Skin of body (tissue), 2 donors: ENCODE results near the gene MDGA2. TPM values are rescaled to one million over a fixed set of nuclear protein-coding genes. Genes with fewer than 3 reads are reported as not detected.
A peak's percentile ranks its signal among the peaks of the same experiment; 100 is the strongest.
"Not testable (repeated sequence)": the region's sequence is repeated elsewhere in the genome, so short reads cannot be mapped to it uniquely, and the experiment has no call there.

Experiments used
- DNase-seq: peaks from one replicate; lab custom pipeline; 2025; lab: John Stamatoyannopoulos, UW
- total RNA-seq: library from RNA; depleted of rRNA; stranded (reverse); fragments of >200 nt; gene quantifications from one replicate; pipeline ENCODE4 v1.2.3, GENCODE V29; 2014

Gene MDGA2
- total RNA-seq, 1 donor from 2014 or later: 0.89 TPM

DNA sequence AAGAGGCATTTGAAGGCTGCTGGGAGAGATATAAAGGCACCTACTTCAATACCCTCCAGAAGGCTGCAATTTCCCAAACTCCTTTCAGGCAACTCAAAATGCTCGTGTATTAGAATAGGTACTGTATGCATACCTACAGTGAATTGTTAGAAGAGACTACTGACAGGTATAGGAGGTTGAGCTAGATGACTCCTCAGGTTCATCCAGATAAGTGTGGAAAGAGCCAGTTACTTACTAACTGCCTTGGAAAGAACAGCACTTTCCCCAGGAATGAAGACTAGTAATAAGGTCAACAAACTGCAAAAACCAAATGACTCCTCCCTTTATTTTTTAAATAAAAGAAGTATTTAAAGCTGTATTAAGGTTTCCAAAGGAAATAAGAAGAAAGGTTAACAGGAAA is 429.0 kb downstream of the MDGA2 start:
- DNase-seq: no peak

DNA sequence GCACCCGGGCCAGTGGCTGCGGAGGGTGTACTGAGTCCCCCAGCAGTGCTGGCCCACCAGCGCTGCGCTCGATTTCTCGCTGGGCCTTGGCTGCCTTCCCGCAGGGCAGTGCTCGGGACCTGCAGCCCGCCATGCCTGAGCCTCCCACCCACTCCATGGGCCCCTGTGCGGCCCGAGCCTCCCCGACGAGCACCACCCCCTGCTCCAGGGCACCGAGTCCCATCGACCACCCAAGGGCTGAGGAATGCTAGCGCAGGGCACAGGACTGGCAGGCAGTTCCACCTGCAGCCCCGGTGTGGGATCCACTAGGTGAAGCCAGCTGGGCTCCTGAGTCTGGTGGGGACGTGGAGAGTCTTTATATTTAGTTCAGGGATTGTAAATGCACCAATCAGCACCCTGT is 432.8 kb downstream of the MDGA2 start:
- not testable (repeated sequence) for DNase-seq

DNA sequence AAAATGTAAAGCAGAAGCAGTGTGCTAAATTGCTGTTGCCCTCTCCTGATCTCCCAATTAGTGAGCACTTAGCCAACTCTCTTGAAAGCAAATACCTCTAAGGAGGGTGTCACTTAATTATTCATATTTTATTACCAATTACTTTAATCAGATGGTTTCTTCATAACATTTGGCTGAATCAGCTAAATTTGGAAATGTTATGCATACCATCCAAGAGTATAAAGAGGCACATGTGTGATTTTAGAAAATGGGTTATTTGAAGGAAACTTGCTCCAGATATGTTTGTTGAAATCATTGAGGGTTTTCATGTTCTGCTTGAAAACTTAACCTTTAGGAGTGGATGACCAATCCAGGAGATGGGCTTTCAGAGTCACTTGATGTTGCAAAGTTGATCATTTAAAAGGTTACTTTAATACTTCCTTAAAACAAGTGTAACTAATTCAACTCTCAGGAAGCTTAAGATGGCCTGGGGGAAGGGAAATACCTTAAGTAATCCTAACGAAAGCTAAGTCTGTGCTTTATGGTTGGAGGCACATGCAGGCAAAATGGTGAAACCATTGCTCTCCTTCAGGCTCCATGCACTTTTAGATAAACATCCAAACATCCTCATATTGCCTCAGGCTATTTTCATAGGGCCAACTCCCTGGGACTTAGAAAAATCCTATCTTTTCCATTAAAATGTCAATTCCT is 434.5 kb downstream of the MDGA2 start:
- DNase-seq: no peak

GRCh38 chr14:47235619-47236018 is 439.8 kb downstream of the MDGA2 start:
- DNase-seq: no peak

DNA sequence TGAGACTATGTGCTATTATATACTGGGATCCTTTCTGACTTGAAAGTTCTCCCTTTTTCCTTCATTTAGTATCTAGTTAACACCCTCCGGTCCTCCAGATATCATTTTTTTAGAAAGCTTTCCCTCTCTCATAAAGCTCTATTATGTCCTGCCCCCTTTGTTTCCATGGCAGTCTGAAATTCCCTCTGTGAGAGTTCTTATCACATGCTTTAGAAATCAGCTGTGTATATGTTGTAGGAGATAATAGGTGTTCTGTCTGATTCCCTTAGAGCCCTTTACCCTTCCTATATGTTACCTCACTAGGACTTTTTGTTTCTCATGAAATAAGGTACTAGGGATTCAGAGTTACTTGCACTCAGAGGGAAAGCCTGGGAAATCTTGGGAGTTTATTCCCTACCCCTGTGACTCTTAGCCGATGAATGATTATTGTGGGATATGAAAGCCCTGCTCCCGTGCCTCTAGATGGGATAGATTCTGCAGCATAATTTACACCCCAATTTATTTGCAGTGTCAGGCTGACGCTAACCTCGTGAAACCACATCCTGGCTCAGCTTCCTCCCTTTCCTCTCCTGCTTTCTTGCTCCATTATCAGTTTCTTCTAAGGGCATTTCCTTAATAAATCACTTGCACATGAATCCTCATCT is 448.4 kb downstream of the MDGA2 start:
- DNase-seq: no peak

- DNase-seq: no peak
Measured at GRCh38 chr14:47223656-47224055, 451.7 kb downstream of the MDGA2 start.

DNA sequence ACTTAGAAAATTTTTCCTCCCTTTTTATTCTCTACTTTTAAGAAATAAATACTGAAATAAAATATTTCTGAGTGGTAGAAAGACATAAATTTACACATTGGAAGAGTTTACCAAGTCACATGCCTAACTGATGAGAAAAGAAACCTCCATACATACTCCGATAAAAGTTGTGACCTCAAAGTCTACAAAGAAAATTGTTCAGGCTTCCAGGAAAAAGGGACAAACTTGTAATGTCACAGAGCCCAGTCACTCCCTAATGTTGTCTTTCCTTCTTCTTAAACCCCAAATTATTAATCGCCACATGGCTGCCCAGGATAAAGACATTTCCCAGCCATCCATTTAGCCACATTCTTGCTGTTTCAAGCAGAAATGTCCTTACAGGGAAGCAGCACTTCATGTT is 455.3 kb downstream of the MDGA2 start:
- DNase-seq: no peak

GRCh38 chr14:47211263-47211662 is 464.1 kb downstream of the MDGA2 start:
- no peak for DNase-seq

- DNase-seq: no peak
Measured at GRCh38 chr14:47210099-47210498, 465.3 kb downstream of the MDGA2 start.

- no peak for DNase-seq
Measured at GRCh38 chr14:47208434-47208833, 467.0 kb downstream of the MDGA2 start.

DNA sequence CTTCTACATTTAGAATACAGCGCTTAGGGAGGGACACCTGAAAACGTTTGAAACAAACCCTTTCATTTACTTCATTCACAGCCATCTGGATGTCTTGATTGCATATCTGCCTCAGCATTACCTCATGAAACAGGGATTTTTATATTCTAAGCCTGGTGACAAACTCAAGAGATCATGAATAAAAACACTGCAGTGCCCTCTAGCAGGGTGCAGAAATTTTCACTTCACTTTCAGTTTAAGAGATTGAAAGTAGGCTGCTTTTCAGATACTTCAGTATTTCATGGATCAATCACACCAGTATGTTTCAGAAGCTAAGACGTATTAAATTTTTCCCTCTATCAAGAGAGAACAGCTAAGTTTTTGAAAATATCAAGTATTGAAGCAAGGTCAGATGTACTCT is 467.8 kb downstream of the MDGA2 start:
- no peak for DNase-seq

GRCh38 chr14:47200740-47201139 is 474.7 kb downstream of the MDGA2 start:
- no peak for DNase-seq

GRCh38 chr14:47195582-47195981 is 479.8 kb downstream of the MDGA2 start:
- no peak for DNase-seq

DNA sequence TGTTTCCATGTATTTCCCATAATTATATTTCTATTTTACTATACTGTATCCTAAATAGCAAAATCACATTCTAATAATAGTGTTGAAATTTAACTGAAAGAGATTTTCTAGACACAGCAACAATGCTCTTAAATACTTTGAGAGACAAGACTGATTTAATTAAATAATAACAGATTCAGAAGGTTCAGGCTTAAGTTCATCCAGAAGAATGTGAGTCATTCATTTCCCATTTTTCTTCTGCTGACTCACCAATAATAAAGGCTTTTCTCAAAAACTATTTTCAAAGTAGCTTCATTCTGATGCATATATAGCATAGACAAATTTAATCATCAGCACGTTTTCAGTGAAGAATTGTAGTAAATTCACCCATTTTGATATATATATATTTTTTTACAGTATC is 481.4 kb downstream of the MDGA2 start:
- no peak for DNase-seq

DNA sequence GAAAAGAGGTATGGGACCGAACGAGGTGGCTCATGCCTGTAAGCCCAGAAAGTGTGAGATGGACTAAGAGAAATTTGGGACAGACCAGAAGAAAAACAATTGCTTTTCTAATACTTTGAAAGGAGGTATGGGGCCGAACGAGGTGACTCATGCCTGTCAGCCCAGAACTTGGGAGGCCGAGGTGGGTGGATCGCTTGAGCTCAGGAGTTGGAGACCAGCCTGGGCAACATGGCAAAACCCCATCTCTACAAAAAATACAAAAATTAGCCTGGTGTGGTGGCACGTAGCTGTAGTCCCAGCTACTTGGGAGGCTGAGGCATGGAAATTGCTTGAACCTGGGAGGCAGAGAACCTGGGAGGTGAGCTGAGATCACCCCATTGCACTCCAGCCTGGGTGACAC is 483.2 kb downstream of the MDGA2 start:
- not testable (repeated sequence) for DNase-seq

DNA sequence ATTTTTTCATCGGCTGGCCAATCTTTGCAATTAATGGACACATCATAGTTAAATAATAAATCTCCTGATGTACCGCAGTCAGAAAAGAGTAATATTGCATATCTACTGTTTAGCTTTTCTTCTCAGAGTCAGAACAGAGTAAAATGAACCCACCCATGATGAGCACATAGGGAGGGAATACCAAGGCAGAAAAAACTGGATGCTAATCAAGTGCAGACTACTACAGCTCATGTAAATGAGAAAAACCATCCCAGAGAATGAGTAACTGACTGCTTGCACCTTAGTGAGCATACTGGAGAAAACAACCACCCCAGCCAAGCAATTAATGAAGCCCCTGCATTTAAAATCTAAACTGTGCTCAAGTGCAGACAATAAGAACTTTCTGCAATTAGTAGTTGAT is 483.7 kb downstream of the MDGA2 start:
- no peak for DNase-seq

- no peak for DNase-seq
Measured at GRCh38 chr14:47189911-47190484, 485.4 kb downstream of the MDGA2 start.

- DNase-seq: peak; percentile 5
Measured at GRCh38 chr14:47186486-47186885, 488.9 kb downstream of the MDGA2 start.

GRCh38 chr14:47179906-47180305 is 495.5 kb downstream of the MDGA2 start:
- no peak for DNase-seq

GRCh38 chr14:47171896-47172295 is 503.5 kb downstream of the MDGA2 start:
- not testable (repeated sequence) for DNase-seq

GRCh38 chr14:47167402-47167801 is 508.0 kb downstream of the MDGA2 start:
- no peak for DNase-seq

DNA sequence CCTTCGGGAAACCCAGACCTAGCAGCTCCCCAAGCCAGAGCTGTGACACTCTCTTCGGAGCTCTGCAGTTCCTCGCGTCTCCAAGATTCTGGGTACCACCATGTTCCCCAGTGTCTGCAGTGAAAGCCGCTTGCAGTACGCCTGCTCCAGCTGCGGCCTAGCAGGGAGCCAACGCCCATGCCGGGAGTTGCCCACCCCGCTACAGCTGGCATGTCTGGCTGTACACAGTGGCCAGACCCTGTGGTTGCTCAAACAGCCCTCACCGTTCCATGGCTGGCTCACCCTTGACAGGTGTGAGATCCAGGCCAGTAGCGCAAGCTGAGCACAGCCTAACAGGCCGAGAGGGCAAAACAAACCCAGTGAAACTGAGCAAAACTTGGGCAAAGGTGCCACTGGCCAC is 520.0 kb downstream of the MDGA2 start:
- no peak for DNase-seq

DNA sequence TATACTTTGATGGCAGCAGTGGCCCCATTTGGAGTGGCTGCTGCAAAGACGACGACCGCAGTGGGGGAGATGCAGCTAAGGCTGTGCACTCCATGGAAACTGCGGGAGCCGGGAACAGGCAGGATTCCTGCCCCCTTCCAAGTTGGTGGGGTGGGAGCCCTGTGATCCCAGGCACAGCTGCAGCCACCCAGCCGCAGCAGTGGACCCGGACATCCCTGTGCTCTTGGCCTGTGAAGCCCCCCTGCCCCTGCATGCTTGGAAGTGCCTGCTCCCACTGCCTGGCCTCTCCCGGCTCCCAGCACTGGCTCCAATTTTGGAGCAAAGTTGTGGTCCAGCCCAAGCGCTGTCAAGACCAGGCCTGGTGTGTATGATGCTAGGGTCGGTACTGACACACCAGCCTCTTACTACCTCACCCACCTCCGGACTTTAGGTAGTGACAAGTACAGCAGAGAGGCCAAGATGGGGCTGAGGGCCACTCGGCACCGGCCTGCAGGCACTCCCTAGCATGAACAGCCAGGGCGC is 521.1 kb downstream of the MDGA2 start:
- no peak for DNase-seq
